Neural progenitor cell (in vitro differentiated cells): ENCODE data around the gene PDZRN4. TPM values are rescaled to one million over a fixed set of nuclear protein-coding genes. Genes with fewer than 3 reads are reported as not detected.

Experiments
- DNase-seq: peaks from one replicate; pipeline ENCODE4 v3.0.0-alpha.2; 2016; ENCODE audit warnings: low spot score
- H2AFZ ChIP-seq: fragments of 200-600 bp; sonication (generic); replicated peaks from 2 replicates; pipeline ENCODE4 v1.6.1; 2016; ENCODE audit warnings: antibody characterized with exemption
- H3F3A ChIP-seq: fragments of 200-600 bp; sonication (generic); 2 replicates; pipeline ENCODE4 v1.6.1; 2016; ENCODE audit warnings: antibody characterized with exemption, low read depth
- H3K27ac ChIP-seq: fragments of 200-600 bp; sonication (generic); 2 replicates; pipeline ENCODE4 v1.5.1; 2016; ENCODE audit warnings: mild to moderate bottlenecking
- H3K27me3 ChIP-seq: fragments of 200-600 bp; sonication (generic); 2 replicates; pipeline ENCODE4 v1.6.1; 2016; ENCODE audit warnings: mild to moderate bottlenecking, moderate library complexity
- H3K36me3 ChIP-seq: fragments of 200-600 bp; sonication (generic); 2 replicates; pipeline ENCODE4 v1.5.1; 2016
- H3K4me1 ChIP-seq: fragments of 200-600 bp; sonication (generic); 2 replicates; pipeline ENCODE4 v1.6.1; 2016; ENCODE audit warnings: mixed run types
- H3K4me2 ChIP-seq: fragments of 200-600 bp; sonication (generic); 2 replicates; pipeline ENCODE4 v1.6.1; 2016
- H3K4me3 ChIP-seq: fragments of 200-600 bp; sonication (generic); 2 replicates; pipeline ENCODE4 v1.5.1; 2016
- H3K79me2 ChIP-seq: fragments of 200-600 bp; sonication (generic); 2 replicates; pipeline ENCODE4 v1.6.1; 2016; ENCODE audit warnings: low read depth
- H3K9ac ChIP-seq: fragments of 200-600 bp; sonication (generic); 2 replicates; pipeline ENCODE4 v1.6.1; 2016
- H3K9me3 ChIP-seq: fragments of 200-600 bp; sonication (generic); 2 replicates; pipeline ENCODE4 v1.5.1; 2016; ENCODE audit warnings: low read depth
- H4K20me1 ChIP-seq: fragments of 200-600 bp; sonication (generic); 2 replicates; pipeline ENCODE4 v1.6.1; 2016; ENCODE audit warnings: low read depth
- H3K27ac Mint-ChIP-seq: 3 replicates; pipeline ENCODE4 v1.8.0; 2021; ENCODE audit warnings: mixed read lengths
- H3K27me3 Mint-ChIP-seq: 2 replicates; pipeline ENCODE4 v1.8.0; 2022; ENCODE audit warnings: low read depth, mild to moderate bottlenecking, inconsistent platforms, moderate library complexity, mixed read lengths; ENCODE audit not compliant: insufficient read depth
- H3K36me3 Mint-ChIP-seq: 3 replicates; pipeline ENCODE4 v1.8.0; 2021; ENCODE audit warnings: mixed read lengths
- H3K4me1 Mint-ChIP-seq: 3 replicates; pipeline ENCODE4 v1.8.0; 2021; ENCODE audit warnings: mixed read lengths
- H3K4me3 Mint-ChIP-seq: 3 replicates; pipeline ENCODE4 v1.8.0; 2021; ENCODE audit warnings: mild to moderate bottlenecking, moderate library complexity, mixed read lengths
- H3K9me3 Mint-ChIP-seq: 3 replicates; pipeline ENCODE4 v1.8.0; 2020; ENCODE audit warnings: mixed read lengths
- EZH2 ChIP-seq: fragments of 200-600 bp; sonication (generic); IDR thresholded peaks from 2 replicates; pipeline ENCODE4 v1.6.1; 2017; ENCODE audit warnings: antibody characterized with exemption, mild to moderate bottlenecking, moderate library complexity
- EZH2phosphoT487 ChIP-seq: fragments of 200-600 bp; sonication (generic); IDR thresholded peaks from 2 replicates; pipeline ENCODE4 v1.6.1; 2017; ENCODE audit warnings: antibody characterized with exemption
- total RNA-seq: library from RNA; depleted of rRNA; stranded (reverse); fragments of >200 nt; gene quantifications from 2 replicates; pipeline ENCODE4 v1.2.3, GENCODE V29; 2015; ENCODE audit warnings: low replicate concordance
- TF ChIP-seq, protein P1 (sequence below): fragments of 200-600 bp; sonication (generic); IDR thresholded peaks from 2 replicates; pipeline ENCODE4 v1.5.1; 2017; ENCODE audit warnings: antibody characterized with exemption, mild to moderate bottlenecking

Gene PDZRN4
- total RNA-seq, 1 donor from 2014 or later: 0.06 TPM

DNA sequence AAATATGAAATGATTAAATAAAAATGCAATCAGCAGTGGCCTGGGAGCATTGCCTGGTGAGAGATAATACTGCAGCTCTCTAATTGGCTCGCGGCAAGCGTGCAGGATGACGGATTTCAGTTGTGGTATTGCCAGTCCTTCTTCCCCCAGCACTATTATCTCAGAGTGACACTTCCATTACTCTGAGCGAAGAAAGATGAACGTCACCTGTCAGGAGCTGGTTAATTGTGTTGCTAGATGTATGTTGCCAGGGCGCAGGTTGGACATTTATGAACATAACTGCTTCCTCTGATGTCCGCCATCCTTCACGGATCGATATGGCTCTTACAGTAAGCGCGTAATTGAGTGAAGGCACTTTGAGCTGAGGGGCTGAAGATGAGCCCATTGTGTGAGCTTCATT, 374.9 kb downstream of the PDZRN4 start:
- Histone ChIP-seq H3F3A (no peaks in the 10 kb centered on the region), H3K36me3 (no peaks in the 10 kb centered on the region), H3K27me3 (no peaks in the 10 kb centered on the region), H4K20me1 (no peaks in the 10 kb centered on the region), H2AFZ (no peak overlapping the region), H3K27ac (no peak overlapping the region), H3K9ac (no peak overlapping the region), H3K79me2 (no peaks in the 10 kb centered on the region), H3K4me1 (peaks cover 2% of the 10 kb centered on the region), H3K4me2 (no peak overlapping the region), H3K4me3 (no peak overlapping the region), H3K9me3 (no peaks in the 10 kb centered on the region)
- H3K4me3 Mint-ChIP-seq: no peak overlapping the region
- TF ChIP-seq EZH2phosphoT487 (no peak), EZH2 (no peak)
- TF ChIP-seq, protein P1, sequence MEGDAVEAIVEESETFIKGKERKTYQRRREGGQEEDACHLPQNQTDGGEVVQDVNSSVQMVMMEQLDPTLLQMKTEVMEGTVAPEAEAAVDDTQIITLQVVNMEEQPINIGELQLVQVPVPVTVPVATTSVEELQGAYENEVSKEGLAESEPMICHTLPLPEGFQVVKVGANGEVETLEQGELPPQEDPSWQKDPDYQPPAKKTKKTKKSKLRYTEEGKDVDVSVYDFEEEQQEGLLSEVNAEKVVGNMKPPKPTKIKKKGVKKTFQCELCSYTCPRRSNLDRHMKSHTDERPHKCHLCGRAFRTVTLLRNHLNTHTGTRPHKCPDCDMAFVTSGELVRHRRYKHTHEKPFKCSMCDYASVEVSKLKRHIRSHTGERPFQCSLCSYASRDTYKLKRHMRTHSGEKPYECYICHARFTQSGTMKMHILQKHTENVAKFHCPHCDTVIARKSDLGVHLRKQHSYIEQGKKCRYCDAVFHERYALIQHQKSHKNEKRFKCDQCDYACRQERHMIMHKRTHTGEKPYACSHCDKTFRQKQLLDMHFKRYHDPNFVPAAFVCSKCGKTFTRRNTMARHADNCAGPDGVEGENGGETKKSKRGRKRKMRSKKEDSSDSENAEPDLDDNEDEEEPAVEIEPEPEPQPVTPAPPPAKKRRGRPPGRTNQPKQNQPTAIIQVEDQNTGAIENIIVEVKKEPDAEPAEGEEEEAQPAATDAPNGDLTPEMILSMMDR: no peak
- peaks cover 2% of the 10 kb centered on the region for H3K27me3 Mint-ChIP-seq
- H3K9me3 Mint-ChIP-seq: peaks cover 9% of the 10 kb centered on the region
- H3K36me3 Mint-ChIP-seq: peaks cover 9% of the 10 kb centered on the region
- DNase-seq: no peak
- no peak overlapping the region for H3K27ac Mint-ChIP-seq
- peaks cover 6% of the 10 kb centered on the region for H3K4me1 Mint-ChIP-seq

DNA sequence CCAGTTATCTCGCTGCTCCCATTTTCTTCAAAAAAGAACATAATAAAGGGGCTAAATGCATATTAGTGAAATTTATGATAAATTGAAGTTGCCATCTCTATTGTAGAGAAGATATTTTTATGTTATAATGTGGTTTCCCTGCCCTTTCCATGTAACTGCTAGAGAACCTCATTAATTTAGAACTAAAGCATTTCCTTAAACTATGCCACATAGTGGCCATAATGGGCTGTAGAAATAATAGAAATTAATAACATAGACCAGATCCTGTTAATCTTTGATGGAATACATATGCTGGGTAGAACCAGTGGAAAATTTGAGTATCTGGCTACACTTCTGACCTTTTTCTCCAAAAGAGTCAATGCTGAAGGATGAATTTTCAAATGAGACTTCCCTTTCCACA, 376.7 kb downstream of the PDZRN4 start:
- peaks cover 4% of the 10 kb centered on the region for H3K36me3 Mint-ChIP-seq
- Histone ChIP-seq H3K9me3 (no peaks in the 10 kb centered on the region), H3K4me3 (no peak overlapping the region)

DNA sequence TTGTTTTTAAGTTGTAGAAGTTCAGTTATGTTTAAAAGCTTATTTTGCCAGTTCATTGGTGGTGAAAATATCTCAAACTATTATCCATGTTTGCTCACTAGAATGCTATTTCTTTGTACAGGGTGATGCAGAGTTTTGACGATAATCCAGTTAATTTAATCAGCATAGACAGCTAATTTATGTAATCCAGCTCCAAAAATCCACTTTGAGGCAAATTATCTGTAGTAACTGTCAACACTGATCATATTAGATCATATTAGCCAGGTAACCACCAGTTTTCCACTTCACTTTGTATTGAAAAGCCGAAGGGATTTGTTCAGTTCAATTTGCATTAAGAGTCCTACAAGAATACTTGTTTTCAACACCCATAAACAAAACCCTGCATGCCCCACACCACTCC, 378.6 kb downstream of the PDZRN4 start:
- H3K36me3 Mint-ChIP-seq: no peaks in the 10 kb centered on the region
- Histone ChIP-seq H3K9ac (no peak overlapping the region), H3K4me1 (no peaks in the 10 kb centered on the region), H2AFZ (no peak overlapping the region), H4K20me1 (no peaks in the 10 kb centered on the region), H3K9me3 (no peaks in the 10 kb centered on the region), H3K79me2 (no peaks in the 10 kb centered on the region), H3K4me3 (no peak overlapping the region), H3K27me3 (no peaks in the 10 kb centered on the region), H3K27ac (no peak overlapping the region), H3F3A (no peaks in the 10 kb centered on the region), H3K4me2 (no peak overlapping the region), H3K36me3 (no peaks in the 10 kb centered on the region)
- H3K27me3 Mint-ChIP-seq: peaks cover 2% of the 10 kb centered on the region
- DNase-seq: no peak
- H3K4me1 Mint-ChIP-seq: peaks cover 6% of the 10 kb centered on the region
- no peaks in the 10 kb centered on the region for H3K9me3 Mint-ChIP-seq
- TF ChIP-seq EZH2 (no peak), EZH2phosphoT487 (no peak)
- TF ChIP-seq, protein P1: no peak
- no peak overlapping the region for H3K27ac Mint-ChIP-seq
- no peak overlapping the region for H3K4me3 Mint-ChIP-seq

More for the DNA sequence above, 376.7 kb downstream of the PDZRN4 start:
- Mint-ChIP-seq H3K27ac (no peak overlapping the region), H3K4me3 (no peak overlapping the region), H3K27me3 (peaks cover 2% of the 10 kb centered on the region), H3K4me1 (peaks cover 6% of the 10 kb centered on the region), H3K9me3 (peaks cover 5% of the 10 kb centered on the region)
- no peak overlapping the region for H3K4me2 ChIP-seq
- no peaks in the 10 kb centered on the region for H4K20me1 ChIP-seq
- no peak overlapping the region for H3K9ac ChIP-seq
- no peak overlapping the region for H3K27ac ChIP-seq
- no peaks in the 10 kb centered on the region for H3K79me2 ChIP-seq
- H3K4me1 ChIP-seq: peaks cover 2% of the 10 kb centered on the region
- no peaks in the 10 kb centered on the region for H3F3A ChIP-seq
- H3K27me3 ChIP-seq: no peaks in the 10 kb centered on the region
- no peak for DNase-seq
- no peak overlapping the region for H2AFZ ChIP-seq
- no peaks in the 10 kb centered on the region for H3K36me3 ChIP-seq
- TF ChIP-seq, protein P1: no peak
- TF ChIP-seq EZH2: no peak
- no peak for TF ChIP-seq EZH2phosphoT487
